ENCODE results near the gene ABHD8.

DNA sequence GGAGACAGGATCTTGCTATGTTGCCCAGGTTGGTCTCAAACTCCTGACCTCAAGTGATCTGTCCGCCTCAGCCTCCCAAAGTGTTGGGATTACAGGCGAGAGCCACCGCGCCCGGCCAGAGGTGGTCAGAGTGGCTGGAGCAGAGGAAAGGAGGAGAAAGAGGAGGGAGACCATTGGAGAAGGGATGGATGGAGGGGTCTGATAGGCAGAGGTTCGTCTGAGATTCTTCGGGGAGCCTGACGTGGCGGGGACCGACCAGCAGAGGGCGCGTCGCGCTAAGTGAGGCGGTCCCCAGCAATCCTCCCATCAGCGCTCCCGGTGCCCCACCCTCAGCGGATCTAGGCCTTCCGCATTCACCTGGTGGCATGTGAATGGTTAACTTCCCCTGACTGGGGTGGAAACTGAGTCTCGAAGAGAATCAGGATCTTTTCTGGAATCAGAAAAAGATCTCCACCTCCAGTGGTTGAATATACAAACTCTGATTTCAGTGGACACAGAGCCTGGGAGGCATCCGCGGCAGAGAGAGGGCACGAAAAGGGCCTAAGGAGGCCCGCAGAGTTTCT, 43.0 kb upstream of the ABHD8 start:
- TF ChIP-seq, protein P1, sequence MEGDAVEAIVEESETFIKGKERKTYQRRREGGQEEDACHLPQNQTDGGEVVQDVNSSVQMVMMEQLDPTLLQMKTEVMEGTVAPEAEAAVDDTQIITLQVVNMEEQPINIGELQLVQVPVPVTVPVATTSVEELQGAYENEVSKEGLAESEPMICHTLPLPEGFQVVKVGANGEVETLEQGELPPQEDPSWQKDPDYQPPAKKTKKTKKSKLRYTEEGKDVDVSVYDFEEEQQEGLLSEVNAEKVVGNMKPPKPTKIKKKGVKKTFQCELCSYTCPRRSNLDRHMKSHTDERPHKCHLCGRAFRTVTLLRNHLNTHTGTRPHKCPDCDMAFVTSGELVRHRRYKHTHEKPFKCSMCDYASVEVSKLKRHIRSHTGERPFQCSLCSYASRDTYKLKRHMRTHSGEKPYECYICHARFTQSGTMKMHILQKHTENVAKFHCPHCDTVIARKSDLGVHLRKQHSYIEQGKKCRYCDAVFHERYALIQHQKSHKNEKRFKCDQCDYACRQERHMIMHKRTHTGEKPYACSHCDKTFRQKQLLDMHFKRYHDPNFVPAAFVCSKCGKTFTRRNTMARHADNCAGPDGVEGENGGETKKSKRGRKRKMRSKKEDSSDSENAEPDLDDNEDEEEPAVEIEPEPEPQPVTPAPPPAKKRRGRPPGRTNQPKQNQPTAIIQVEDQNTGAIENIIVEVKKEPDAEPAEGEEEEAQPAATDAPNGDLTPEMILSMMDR (conservative IDR thresholded peaks at IDR 0.05; ENCODE audit: low read depth, low read length), result peak; percentile 90
- TF ChIP-seq POLR2A (IDR thresholded peaks at IDR 0.05; ENCODE audit: low read depth, low read length) (no peak), RAD21 (IDR thresholded peaks at IDR 0.05; ENCODE audit: low read length) (peak; percentile 80), FOS (IDR thresholded peaks at IDR 0.05; ENCODE audit: low read depth, low read length) (no peak), NFE2L2 (IDR thresholded peaks at IDR 0.05; ENCODE audit: low read depth, low read length) (no peak), CEBPB (IDR thresholded peaks at IDR 0.05; ENCODE audit: low read depth, low read length) (no peak), SMC3 (IDR thresholded peaks at IDR 0.05; ENCODE audit: low read depth, low read length) (peak; percentile 80)

Measured in IMR-90 (cell line).